NCI-H526 (cell line): Measurements from ENCODE around the gene BAZ2A.

Experiments used
- DNase-seq, 2 experiments: peaks; one replicate each; lab custom pipeline; 2025; lab: John Stamatoyannopoulos, UW

The BAZ2A gene

DNA sequence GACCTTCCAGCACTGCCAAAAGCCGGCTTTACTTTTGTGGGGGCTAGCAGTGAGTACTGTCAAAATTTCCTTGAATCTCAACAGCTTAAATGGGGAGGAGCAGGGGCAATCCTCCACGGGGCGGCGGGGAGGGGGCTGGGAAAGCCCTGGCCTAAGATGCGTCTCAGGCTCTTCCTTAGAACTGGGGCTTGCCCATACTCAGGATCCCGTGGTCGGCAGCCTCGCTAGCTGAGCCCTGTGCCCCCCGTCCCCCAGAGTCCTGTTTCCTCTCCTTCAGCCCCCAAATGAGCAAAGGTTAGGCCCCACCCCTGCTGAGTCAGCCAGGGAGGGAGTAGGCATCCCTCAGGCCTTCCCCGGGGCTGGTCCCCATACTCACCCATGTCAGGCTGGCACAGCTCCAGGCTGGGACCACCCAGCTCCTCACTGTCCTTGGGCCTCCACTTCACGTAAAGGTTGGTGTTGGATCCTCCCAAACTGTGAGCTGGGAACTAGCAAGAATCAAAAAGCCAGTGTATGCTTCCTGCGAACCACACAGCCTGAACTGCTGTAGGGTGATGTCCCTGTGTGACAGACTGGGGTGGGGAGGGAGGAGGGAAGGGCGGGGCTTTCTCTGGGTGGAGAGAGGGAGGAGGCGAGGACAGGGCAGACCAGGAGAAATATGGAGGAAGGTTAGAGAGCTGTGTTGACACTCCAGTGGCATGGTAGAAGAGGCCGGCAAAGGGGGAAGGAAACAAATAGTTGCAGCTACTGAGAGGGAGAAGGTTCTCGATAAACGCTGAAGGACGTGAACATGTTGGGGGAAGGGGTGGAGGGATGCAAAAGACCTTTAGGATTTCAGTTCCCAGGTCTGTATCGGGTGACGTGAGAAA is 5.9 kb upstream of the BAZ2A start:
- peak; percentile 76 to 87 for DNase-seq

DNA sequence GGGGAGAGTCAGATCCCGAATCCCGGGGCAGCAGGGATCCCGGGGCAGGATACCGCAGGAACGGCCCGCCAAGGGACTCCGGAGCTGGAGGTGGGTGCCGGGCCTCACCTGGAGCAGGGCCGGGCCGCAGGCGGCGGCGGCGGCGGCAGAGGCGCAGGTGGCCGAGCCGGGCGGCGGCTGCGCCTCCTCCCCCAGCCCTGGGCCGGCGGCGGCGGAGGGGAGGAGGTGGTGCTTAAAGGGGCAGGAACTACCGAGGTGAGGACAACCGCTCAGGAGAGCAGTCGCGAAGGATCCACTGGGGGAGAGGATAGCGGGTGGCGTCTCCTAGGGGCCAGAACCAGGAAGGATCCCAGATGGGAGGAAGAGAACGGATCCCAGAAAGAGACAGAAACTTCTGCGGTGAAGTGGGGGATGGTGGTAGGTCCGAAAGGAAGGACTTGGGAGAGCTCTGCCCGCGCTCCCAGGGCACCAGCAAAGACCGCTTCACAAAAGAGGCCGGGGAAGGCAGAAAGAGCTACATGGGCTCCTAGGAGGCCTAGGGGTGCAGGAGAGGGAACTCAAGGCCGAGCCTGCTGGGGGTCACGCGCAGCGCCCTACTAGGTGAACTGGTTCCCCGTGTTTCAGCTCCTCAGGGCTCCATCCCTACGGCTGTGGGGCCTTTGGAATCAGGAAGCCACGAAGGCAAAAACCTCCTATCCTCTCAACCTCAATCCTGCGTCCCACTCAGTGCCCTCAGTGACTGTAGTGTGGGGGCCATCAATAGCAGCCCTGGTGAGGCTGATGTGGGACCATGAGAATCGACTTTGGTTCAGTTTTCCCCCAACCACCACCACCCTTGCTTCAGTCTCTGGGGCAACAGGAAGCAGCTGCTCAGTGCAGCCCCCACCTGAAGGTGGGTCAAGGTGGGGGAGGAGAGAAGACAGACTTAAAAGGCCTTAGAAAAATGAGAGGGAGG is 5.0 kb upstream of the BAZ2A start:
- peak; percentile 76 to 92 for DNase-seq

- DNase-seq = peak; percentile 74 to 86
These were observed 4.2 kb upstream of the BAZ2A start for GRCh38 chr12:56634242-56634836.

DNA sequence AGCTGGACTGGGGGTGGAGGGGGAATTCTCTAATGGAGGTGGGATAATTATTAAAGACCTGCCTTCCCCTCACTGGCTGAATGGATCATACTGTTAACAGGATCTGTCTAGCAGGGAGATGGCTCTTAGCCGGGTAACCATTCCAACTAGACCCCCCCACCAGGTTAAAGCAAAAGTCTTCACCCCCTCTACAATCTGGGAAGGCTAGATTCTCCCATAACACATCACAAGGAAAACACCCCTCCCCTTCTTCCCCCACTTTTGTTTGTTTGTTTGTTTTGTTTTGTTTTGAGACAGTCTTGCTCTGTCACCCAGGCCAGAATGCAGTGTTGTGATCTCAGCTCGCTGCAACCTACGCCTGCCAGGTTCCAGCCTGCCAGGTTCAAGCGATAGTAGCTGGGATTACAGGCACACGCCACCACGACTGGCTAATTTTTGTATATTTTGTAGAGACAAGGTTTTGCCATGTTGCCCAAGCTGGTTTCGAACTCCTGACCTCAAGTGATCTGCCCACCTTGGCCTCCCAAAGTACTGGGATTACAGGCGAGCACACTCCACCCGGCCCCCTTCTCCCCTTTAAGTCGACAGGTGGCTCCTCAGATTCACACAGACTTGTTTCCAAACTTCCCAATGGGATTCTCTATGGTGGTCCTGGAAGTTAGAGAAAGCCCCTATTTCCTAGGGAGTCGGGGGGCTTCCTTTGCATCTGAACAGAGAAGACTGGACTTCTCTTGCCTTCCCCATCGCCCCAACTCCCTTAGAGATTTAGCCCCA is 3.5 kb upstream of the BAZ2A start:
- no peak for DNase-seq

DNA sequence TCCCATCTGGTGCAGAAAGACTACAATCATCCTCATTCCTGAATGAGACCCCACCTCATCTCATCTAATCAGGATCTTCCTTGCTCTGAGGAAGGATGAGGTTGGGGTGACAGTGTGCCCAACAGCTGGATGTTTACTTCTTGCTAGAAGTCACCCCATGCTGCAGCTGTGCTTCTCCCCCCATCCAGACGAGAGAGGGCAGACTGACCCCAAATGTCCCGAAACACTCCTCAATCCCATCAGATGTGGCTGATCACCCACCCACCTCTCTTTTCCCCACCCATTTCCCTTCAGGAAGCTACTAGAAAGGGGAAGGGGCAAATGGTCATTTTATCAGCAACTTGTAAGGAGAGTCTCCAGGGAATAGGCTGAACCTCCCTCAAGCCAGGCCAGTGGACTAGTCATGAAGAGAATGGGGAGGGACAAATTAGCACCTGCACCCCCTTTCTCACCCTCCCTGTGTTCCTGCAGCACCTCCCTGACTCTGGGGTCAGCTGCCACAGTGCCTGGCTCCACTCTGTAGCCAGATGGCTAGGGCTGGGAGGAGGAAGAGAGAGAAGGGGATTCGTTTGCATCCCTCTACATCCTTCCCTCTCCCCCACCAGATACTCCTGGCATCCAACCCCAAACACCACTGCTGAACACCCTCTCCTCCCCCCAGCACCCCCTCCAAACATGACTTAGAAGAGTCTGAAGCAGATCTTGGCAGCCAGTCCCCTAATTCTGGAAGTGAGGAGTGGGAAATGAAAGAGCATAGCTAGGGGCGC is 2.8 kb upstream of the BAZ2A start:
- no peak for DNase-seq

- DNase-seq = peak; percentile 15 to 77
These were observed 1.9 kb upstream of the BAZ2A start for GRCh38 chr12:56631790-56632700.

- DNase-seq = peak in 1 of 2 experiments; percentile 35
These were observed 507 bp downstream of the BAZ2A start for GRCh38 chr12:56629459-56630179.

DNA sequence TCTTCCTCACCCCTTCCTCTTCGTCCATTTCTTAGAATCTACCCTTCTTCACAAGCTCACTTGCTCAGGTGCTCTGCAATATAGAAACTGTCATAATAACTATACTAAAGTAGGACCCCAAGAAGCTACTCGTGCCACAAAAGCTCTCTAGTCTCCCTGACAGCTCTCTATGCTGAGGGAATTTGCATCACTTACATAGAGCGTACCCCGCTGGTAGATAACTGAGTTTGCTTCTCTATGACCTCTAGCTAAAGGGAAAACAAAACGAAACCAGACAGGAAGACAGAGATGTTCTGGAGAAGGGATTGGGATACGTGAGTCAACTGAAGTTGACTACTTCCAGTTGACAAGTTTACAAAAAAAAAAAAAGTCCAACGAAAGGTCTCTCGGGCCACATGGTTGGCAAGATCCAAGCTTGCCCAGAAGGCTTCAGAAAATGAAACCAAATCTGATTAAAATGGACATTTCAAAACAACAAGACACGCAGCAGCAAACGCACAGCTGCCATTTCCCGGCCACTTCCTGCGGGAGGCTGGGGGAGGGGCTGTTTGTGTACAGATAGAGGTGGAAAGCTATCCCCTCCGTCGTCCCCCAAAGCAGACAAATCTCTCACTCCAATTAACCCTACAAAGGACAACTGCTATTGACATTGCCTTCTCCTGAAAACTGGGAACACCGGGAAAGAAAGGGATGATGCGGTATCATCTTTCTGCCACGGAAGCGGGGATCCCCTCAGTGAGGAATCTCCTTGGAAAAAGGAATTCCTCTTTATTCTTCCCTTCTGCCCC is 1.3 kb downstream of the BAZ2A start:
- peak; percentile 44 to 66 for DNase-seq

- no peak for DNase-seq
These were observed 3.4 kb downstream of the BAZ2A start for GRCh38 chr12:56626701-56627100.

DNA sequence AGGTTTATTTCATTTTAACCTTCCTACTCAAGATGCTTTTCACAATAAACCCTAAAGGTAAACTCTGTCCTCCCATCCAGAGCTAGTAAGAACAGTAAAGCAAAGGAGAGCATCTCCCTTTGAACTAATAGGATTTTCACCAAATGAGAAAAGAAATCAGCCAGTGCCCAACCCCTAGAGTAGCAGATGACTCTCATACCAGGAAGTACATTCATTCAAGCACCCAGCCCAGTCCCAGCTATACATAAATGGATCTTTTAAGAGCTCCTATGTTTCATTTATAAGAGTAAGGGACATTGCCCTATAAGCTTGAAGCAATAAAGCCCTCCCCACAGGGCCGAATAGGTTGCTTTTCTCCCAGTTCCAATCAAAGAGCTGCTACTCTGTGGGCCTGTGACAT is 7.6 kb downstream of the BAZ2A start:
- DNase-seq = no peak

DNA sequence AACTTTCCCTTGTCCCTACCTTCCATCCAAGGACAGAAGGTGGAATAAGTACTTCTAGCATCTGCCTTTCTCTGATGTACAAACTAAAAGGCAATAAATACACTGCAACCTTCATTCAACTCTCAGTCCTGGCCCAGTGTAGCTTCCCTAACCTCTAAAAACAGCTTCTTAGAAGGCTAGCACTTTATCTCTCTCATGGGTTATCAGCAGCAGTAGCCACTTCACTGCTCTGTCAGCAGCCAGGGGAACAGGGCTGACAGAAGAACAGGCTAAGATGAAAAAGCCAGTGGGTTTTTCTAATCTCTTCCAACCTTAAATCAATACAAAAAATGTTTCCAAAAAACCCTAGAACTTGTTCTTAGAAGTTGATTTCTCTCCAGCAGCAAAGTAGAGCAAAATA is 13.2 kb downstream of the BAZ2A start:
- DNase-seq = no peak

GRCh38 chr12:56616244-56616643 is 13.9 kb downstream of the BAZ2A start:
- DNase-seq = no peak

DNA sequence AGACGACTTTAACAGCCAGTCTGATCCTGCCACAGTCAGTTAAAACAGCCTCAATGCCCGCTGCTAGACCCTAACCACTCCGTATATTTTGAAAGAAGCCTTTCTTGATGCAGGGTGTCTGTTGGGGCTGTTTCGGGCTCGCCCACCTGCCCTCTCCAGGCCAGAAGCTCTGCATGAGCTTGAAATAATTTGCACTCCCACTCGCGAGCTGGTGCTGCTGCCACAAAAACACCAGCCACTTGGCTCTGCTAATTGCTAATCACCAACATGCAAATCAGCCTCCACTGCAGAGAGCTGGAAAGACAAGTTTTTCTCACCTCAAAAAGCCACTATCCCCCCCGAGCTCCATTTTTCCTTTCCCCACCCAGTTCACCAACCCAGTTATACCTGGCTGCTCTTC is 15.5 kb downstream of the BAZ2A start:
- DNase-seq = peak in 1 of 2 experiments; percentile 26

DNA sequence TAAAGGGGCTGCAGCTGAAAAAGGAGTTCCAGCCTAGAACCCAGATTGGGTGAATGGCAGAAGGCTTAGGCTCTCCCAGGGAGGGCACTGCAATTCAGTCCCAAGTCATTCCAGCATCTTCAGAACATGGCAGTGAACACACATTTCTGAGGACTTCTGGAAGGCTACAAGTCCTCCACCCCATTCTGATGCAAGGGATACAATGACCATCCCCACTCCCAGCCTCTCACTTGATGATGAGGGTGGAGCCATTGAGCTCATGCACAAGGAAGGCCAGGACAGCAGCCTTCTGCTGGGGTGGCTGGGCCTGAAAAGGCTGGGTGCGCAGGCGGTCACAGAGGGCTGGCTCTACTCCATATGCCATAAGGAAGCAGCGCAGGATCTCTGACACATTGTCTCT is 25.8 kb downstream of the BAZ2A start:
- no peak for DNase-seq

DNA sequence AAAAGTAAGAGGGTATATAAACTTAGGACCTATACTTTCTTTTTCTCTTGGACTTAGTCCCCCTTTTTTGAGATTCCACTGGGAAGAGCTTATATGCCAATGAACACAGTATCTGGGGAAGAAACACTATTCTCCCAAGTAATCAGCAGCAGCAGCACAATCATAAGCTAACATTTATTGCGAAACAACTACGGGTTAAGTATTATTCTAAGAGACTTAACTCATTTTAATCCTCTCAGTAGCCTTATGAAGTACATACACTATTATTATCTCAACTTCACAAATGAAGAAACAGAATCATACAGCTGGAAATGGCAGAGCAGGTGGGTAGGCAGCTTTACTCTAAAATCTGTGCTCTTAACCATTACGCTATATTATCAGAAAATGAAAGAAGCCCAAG is 27.9 kb downstream of the BAZ2A start:
- DNase-seq = no peak

DNA sequence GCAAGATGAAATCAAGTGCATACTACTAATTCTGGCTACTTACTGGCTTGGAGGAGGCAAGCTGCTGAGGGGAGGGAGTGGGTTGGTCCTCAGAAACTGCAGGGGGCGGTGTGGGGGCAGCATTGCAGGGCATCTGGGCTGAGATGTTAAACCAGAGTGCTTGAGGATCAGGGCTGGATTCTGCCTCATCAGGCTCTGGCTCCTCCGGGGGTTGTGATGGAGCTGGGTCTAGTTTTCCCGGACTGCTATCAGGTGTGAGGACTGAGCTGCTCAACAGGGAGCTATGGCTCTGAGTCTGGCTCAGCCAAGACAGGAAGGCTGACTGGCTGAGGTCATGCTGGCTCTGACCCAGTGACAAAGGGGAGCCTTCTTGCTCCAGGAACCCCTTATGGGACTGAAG is 28.6 kb downstream of the BAZ2A start:
- peak in 1 of 2 experiments; percentile 9 for DNase-seq

- no peak for DNase-seq
These were observed 29.4 kb downstream of the BAZ2A start for GRCh38 chr12:56600753-56601152.

GRCh38 chr12:56599797-56600196 is 30.3 kb downstream of the BAZ2A start:
- DNase-seq = no peak
